ENCODE measurements around the gene GATA2.

The GATA2 gene

GRCh38 chr3:128479558-128480086, 13.4 kb downstream of the GATA2 start:
- no peak overlapping the region for H4K91ac ChIP-seq (ENCODE audit: low read depth, low read length, poor library complexity)
- no peak overlapping the region for H4K8ac ChIP-seq (ENCODE audit: low read depth, low read length)
- no peak overlapping the region for H2BK15ac ChIP-seq (ENCODE audit: low read length)
- H2BK12ac ChIP-seq (ENCODE audit: low read length): no peak overlapping the region
- H3K9ac ChIP-seq (ENCODE audit: low read depth, low read length, poor library complexity): no peak overlapping the region
- H3K9me3 ChIP-seq (replicated peaks in 1 of 2; ENCODE audit: control insufficient read depth in 2 of 2, insufficient read depth in 1 of 2, low read depth in 1 of 2, low read length in 2 of 2): no peaks in the 10 kb centered on the region
- H3K18ac ChIP-seq (ENCODE audit: low read length): peak overlapping the region; percentile 21
- no CpG with 5 or more reads among the region's 10 CpGs for WGBS, 2 donors (ENCODE audit: extremely low coverage in 2 of 2, insufficient read length in 2 of 2, insufficient replicate concordance in 1 of 2)
- no peak for DNase-seq (ENCODE audit: low spot score)
- no peak overlapping the region for H3K4ac ChIP-seq (ENCODE audit: low read length)
- H2AK5ac ChIP-seq (ENCODE audit: low read depth, low read length): no peak overlapping the region
- no peak overlapping the region for H3K14ac ChIP-seq (ENCODE audit: low read length)
- no peaks in the 10 kb centered on the region for H3K36me3 ChIP-seq (replicated peaks in 1 of 2; ENCODE audit: control insufficient read depth in 2 of 2, insufficient read depth in 2 of 2, low read length in 2 of 2)
- H3K4me1 ChIP-seq (ENCODE audit: control insufficient read depth in 2 of 2, insufficient read depth in 1 of 2, low read depth in 1 of 2, low read length in 2 of 2): peaks cover 5 to 16% of the 10 kb centered on the region in 2 donors
- peak overlapping the region in 1 of 2 donors; percentile 15 for H3K4me3 ChIP-seq (ENCODE audit: low read length in 2 of 2)
- peaks cover 26 to 100% (median 81%) of the 10 kb centered on the region in 3 experiments for H3K27me3 ChIP-seq (ENCODE audit: control insufficient read depth in 3 of 3, insufficient read depth in 3 of 3, low read depth in 1 of 3, low read length in 3 of 3)
- H2AFZ ChIP-seq (ENCODE audit: low read length): no peak overlapping the region
- H3K4me2 ChIP-seq (ENCODE audit: insufficient read depth, low read length, poor library complexity, severe bottlenecking): no peak overlapping the region
- no peak overlapping the region for H3K27ac ChIP-seq (replicated peaks; ENCODE audit: low read length)
- no peaks in the 10 kb centered on the region for H3K79me1 ChIP-seq (ENCODE audit: low read depth, low read length)
- no peak overlapping the region for H2BK120ac ChIP-seq (ENCODE audit: low read depth, low read length)
- no peak overlapping the region for H3K23ac ChIP-seq (ENCODE audit: low read depth, low read length, poor library complexity)
- no peak overlapping the region for H2BK5ac ChIP-seq (ENCODE audit: low read length)

GRCh38 chr3:128478576-128479506, 14.2 kb downstream of the GATA2 start:
- H3K36me3 ChIP-seq (replicated peaks in 1 of 2; ENCODE audit: control insufficient read depth in 2 of 2, insufficient read depth in 2 of 2, low read length in 2 of 2): no peaks in the 10 kb centered on the region
- peaks cover 3 to 12% of the 10 kb centered on the region in 2 donors for H3K4me1 ChIP-seq (ENCODE audit: control insufficient read depth in 2 of 2, insufficient read depth in 1 of 2, low read depth in 1 of 2, low read length in 2 of 2)
- no peak overlapping the region for H4K91ac ChIP-seq (ENCODE audit: low read depth, low read length, poor library complexity)
- no peaks in the 10 kb centered on the region for H3K9me3 ChIP-seq (replicated peaks in 1 of 2; ENCODE audit: control insufficient read depth in 2 of 2, insufficient read depth in 1 of 2, low read depth in 1 of 2, low read length in 2 of 2)
- no peak overlapping the region for H2BK12ac ChIP-seq (ENCODE audit: low read length)
- H3K14ac ChIP-seq (ENCODE audit: low read length): no peak overlapping the region
- H3K18ac ChIP-seq (ENCODE audit: low read length): peak overlapping the region; percentile 12
- no peak overlapping the region for H3K4ac ChIP-seq (ENCODE audit: low read length)
- H3K4me2 ChIP-seq (ENCODE audit: insufficient read depth, low read length, poor library complexity, severe bottlenecking): no peak overlapping the region
- no peak overlapping the region for H3K4me3 ChIP-seq (ENCODE audit: low read length in 2 of 2)
- no peak overlapping the region for H3K9ac ChIP-seq (ENCODE audit: low read depth, low read length, poor library complexity)
- H2BK15ac ChIP-seq (ENCODE audit: low read length): no peak overlapping the region
- no peak overlapping the region for H4K8ac ChIP-seq (ENCODE audit: low read depth, low read length)
- no peak overlapping the region for H2AFZ ChIP-seq (ENCODE audit: low read length)
- no peak overlapping the region for H3K23ac ChIP-seq (ENCODE audit: low read depth, low read length, poor library complexity)
- no peak overlapping the region for H2BK120ac ChIP-seq (ENCODE audit: low read depth, low read length)
- H3K79me1 ChIP-seq (ENCODE audit: low read depth, low read length): no peaks in the 10 kb centered on the region
- peaks cover 23 to 100% (median 82%) of the 10 kb centered on the region in 3 experiments for H3K27me3 ChIP-seq (ENCODE audit: control insufficient read depth in 3 of 3, insufficient read depth in 3 of 3, low read depth in 1 of 3, low read length in 3 of 3)
- H2AK5ac ChIP-seq (ENCODE audit: low read depth, low read length): no peak overlapping the region
- H2BK5ac ChIP-seq (ENCODE audit: low read length): no peak overlapping the region
- H3K27ac ChIP-seq (replicated peaks; ENCODE audit: low read length): no peak overlapping the region
- DNase-seq (ENCODE audit: low spot score): no peak
- WGBS, 2 donors (ENCODE audit: extremely low coverage in 2 of 2, insufficient read length in 2 of 2, insufficient replicate concordance in 1 of 2): no CpG with 5 or more reads among the region's 11 CpGs

- Histone ChIP-seq H3K9ac (ENCODE audit: low read depth, low read length, poor library complexity) (no peak overlapping the region), H4K91ac (ENCODE audit: low read depth, low read length, poor library complexity) (no peak overlapping the region), H3K4me3 (ENCODE audit: low read length in 2 of 2) (no peak overlapping the region), H3K4me2 (ENCODE audit: insufficient read depth, low read length, poor library complexity, severe bottlenecking) (no peak overlapping the region), H2BK15ac (ENCODE audit: low read length) (no peak overlapping the region), H3K9me3 (replicated peaks in 1 of 2; ENCODE audit: control insufficient read depth in 2 of 2, insufficient read depth in 1 of 2, low read depth in 1 of 2, low read length in 2 of 2) (peaks cover 0 to 2% of the 10 kb centered on the region in 2 donors), H3K14ac (ENCODE audit: low read length) (no peak overlapping the region), H2BK5ac (ENCODE audit: low read length) (no peak overlapping the region), H3K23ac (ENCODE audit: low read depth, low read length, poor library complexity) (no peak overlapping the region), H3K18ac (ENCODE audit: low read length) (no peak overlapping the region), H4K8ac (ENCODE audit: low read depth, low read length) (no peak overlapping the region), H3K4me1 (ENCODE audit: control insufficient read depth in 2 of 2, insufficient read depth in 1 of 2, low read depth in 1 of 2, low read length in 2 of 2) (peaks cover 0 to 5% of the 10 kb centered on the region in 2 donors), H3K36me3 (replicated peaks in 1 of 2; ENCODE audit: control insufficient read depth in 2 of 2, insufficient read depth in 2 of 2, low read length in 2 of 2) (no peaks in the 10 kb centered on the region), H2AK5ac (ENCODE audit: low read depth, low read length) (no peak overlapping the region), H2AFZ (ENCODE audit: low read length) (no peak overlapping the region), H3K4ac (ENCODE audit: low read length) (no peak overlapping the region), H2BK120ac (ENCODE audit: low read depth, low read length) (no peak overlapping the region), H2BK12ac (ENCODE audit: low read length) (no peak overlapping the region), H3K27me3 (ENCODE audit: control insufficient read depth in 3 of 3, insufficient read depth in 3 of 3, low read depth in 1 of 3, low read length in 3 of 3) (peaks cover 18 to 100% (median 80%) of the 10 kb centered on the region in 3 experiments), H3K79me1 (ENCODE audit: low read depth, low read length) (no peaks in the 10 kb centered on the region), H3K27ac (replicated peaks; ENCODE audit: low read length) (no peak overlapping the region)
- DNase-seq (ENCODE audit: low spot score): no peak
- no CpG with 5 or more reads among the region's 5 CpGs for WGBS, 2 donors (ENCODE audit: extremely low coverage in 2 of 2, insufficient read length in 2 of 2, insufficient replicate concordance in 1 of 2)
Measured at GRCh38 chr3:128476659-128477058, 16.3 kb downstream of the GATA2 start.

GRCh38 chr3:128475355-128475754, 17.6 kb downstream of the GATA2 start:
- H3K27me3 ChIP-seq (ENCODE audit: control insufficient read depth in 3 of 3, insufficient read depth in 3 of 3, low read depth in 1 of 3, low read length in 3 of 3): peaks cover 8 to 100% (median 67%) of the 10 kb centered on the region in 3 experiments

More at GRCh38 chr3:128475355-128475754, 17.6 kb downstream of the GATA2 start:
- H3K23ac ChIP-seq (ENCODE audit: low read depth, low read length, poor library complexity): no peak overlapping the region
- no peak overlapping the region for H2BK15ac ChIP-seq (ENCODE audit: low read length)
- H3K79me1 ChIP-seq (ENCODE audit: low read depth, low read length): no peaks in the 10 kb centered on the region
- H2BK12ac ChIP-seq (ENCODE audit: low read length): no peak overlapping the region
- no peak overlapping the region for H3K9ac ChIP-seq (ENCODE audit: low read depth, low read length, poor library complexity)
- no peak overlapping the region for H3K14ac ChIP-seq (ENCODE audit: low read length)
- no peak overlapping the region for H3K4me2 ChIP-seq (ENCODE audit: insufficient read depth, low read length, poor library complexity, severe bottlenecking)
- H3K4me3 ChIP-seq (ENCODE audit: low read length in 2 of 2): no peak overlapping the region
- no peak overlapping the region for H2AFZ ChIP-seq (ENCODE audit: low read length)
- WGBS, 2 donors (ENCODE audit: extremely low coverage in 2 of 2, insufficient read length in 2 of 2, insufficient replicate concordance in 1 of 2): no CpG with 5 or more reads among the region's 8 CpGs
- no peak overlapping the region for H4K91ac ChIP-seq (ENCODE audit: low read depth, low read length, poor library complexity)
- H3K36me3 ChIP-seq (replicated peaks in 1 of 2; ENCODE audit: control insufficient read depth in 2 of 2, insufficient read depth in 2 of 2, low read length in 2 of 2): no peaks in the 10 kb centered on the region
- no peak overlapping the region for H4K8ac ChIP-seq (ENCODE audit: low read depth, low read length)
- H3K4ac ChIP-seq (ENCODE audit: low read length): no peak overlapping the region
- H2AK5ac ChIP-seq (ENCODE audit: low read depth, low read length): no peak overlapping the region
- H2BK5ac ChIP-seq (ENCODE audit: low read length): no peak overlapping the region
- H2BK120ac ChIP-seq (ENCODE audit: low read depth, low read length): no peak overlapping the region
- H3K27ac ChIP-seq (replicated peaks; ENCODE audit: low read length): no peak overlapping the region
- H3K18ac ChIP-seq (ENCODE audit: low read length): no peak overlapping the region
- DNase-seq (ENCODE audit: low spot score): no peak
- peaks cover 0 to 2% of the 10 kb centered on the region in 2 donors for H3K9me3 ChIP-seq (replicated peaks in 1 of 2; ENCODE audit: control insufficient read depth in 2 of 2, insufficient read depth in 1 of 2, low read depth in 1 of 2, low read length in 2 of 2)
- peaks cover 0 to 5% of the 10 kb centered on the region in 2 donors for H3K4me1 ChIP-seq (ENCODE audit: control insufficient read depth in 2 of 2, insufficient read depth in 1 of 2, low read depth in 1 of 2, low read length in 2 of 2)
